GM12873 (cell line): ENCODE measurements around the gene KIF21A.

Source experiments
- CTCF ChIP-seq: IDR thresholded peaks from 2 replicates; pipeline ENCODE4 v1.5.1; 2012; ENCODE audit warnings: low read depth, mild to moderate bottlenecking, moderate library complexity, low read length, control low read depth; ENCODE audit not compliant: insufficient read depth; ENCODE audit errors: missing control alignments

Gene KIF21A

DNA sequence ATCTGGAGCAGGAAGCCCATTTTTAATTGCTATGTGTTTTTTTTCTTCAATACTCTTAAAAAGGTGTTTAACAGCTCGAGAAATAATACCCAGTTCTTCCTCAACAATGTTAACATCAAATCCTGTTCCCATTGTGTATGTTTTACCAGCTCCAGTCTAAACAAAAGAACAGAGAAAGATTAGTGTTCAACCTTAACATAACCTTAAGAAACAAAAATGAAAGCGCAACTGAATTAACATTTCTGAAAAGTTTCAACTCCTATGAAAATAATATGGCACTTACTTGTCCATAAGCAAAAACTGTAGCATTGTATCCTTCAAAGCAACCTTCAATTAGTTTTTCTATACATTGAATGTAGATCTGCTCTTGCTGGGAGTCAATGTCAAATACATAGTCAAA lies 73.2 kb downstream of the KIF21A start:
- TF ChIP-seq CTCF = no peak

DNA sequence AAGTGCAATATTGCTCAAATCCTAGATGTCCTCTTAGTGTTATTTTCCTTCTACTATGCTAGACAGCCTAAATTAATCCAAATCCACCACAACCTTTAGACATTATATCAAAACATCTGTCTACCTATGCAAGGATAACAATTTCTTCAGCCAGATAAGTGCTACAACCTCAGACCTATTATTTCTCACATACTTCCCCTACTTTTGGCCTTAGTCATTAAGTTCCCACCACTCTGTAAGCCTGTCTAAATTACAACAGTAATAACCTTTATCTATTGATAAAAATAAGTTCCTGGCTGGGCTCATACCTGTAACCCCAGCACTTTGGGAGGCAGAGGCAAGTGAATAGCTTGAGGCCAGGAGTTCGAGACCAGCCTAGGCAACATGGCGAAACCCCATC lies 74.0 kb downstream of the KIF21A start:
- TF ChIP-seq CTCF = no peak

- TF ChIP-seq CTCF = no peak
Observed at GRCh38 chr12:39368096-39368495, 74.8 kb downstream of the KIF21A start.

- TF ChIP-seq CTCF = no peak
Observed at GRCh38 chr12:39367494-39367893, 75.4 kb downstream of the KIF21A start.

GRCh38 chr12:39365364-39366001 lies 77.4 kb downstream of the KIF21A start:
- no peak for TF ChIP-seq CTCF

- no peak for TF ChIP-seq CTCF
Observed at GRCh38 chr12:39364196-39364595, 78.7 kb downstream of the KIF21A start.

GRCh38 chr12:39359645-39360044 lies 83.3 kb downstream of the KIF21A start:
- no peak for TF ChIP-seq CTCF
